Fibroblast of the aortic adventitia (primary cell): ENCODE results near the gene FRY. TPM values are rescaled to one million over a fixed set of nuclear protein-coding genes. Genes with fewer than 3 reads are reported as not detected.

Experiments used
- DNase-seq: peaks from one replicate; pipeline ENCODE4 v3.0.0-alpha.2; 2010; ENCODE audit warnings: low read depth
- H3K4me3 ChIP-seq: 2 replicates; pipeline ENCODE4 v1.5.1; 2011; ENCODE audit warnings: low read depth, mild to moderate bottlenecking, control low read depth, low read length, moderate library complexity
- CTCF ChIP-seq: IDR thresholded peaks from 2 replicates; pipeline ENCODE4 v1.5.1; 2011; ENCODE audit warnings: mild to moderate bottlenecking, low read length, control low read depth, inconsistent platforms; ENCODE audit not compliant: insufficient read depth
- total RNA-seq: library from RNA; depleted of rRNA; stranded (reverse); fragments of >200 nt; gene quantifications from 2 replicates; pipeline ENCODE4 v1.2.3, GENCODE V29; 2012; ENCODE audit warnings: low replicate concordance

FRY gene
- total RNA-seq, 1 donor: 4.3 TPM

- peak; percentile 62 for DNase-seq
- TF ChIP-seq CTCF: no peak
- H3K4me3 ChIP-seq: no peak overlapping the region
These were observed 292.3 kb downstream of the FRY start for GRCh38 chr13:32323912-32324311.

- DNase-seq: peak; percentile 90
- no peak for TF ChIP-seq CTCF
- H3K4me3 ChIP-seq: no peak overlapping the region
These were observed 298.9 kb downstream of the FRY start for GRCh38 chr13:32330441-32330840.

DNA sequence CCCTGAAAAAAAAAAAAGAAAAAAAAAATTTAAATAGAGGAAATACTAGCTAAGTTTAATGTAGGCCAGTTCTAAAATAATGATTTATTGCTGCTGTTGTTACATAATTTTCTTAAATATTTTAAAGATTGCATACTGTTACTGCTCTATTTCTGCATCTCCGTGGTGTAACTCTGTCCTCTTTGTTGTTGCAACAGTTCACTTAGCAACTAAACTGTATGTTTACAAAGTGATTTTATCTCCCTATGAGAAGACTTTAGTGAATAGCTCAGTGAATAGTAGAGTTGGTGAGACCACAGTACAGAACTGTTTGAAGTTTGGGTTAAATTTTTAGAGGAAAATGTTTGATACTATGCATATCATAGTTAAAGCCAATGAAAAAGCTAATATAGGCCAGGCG, 303.1 kb downstream of the FRY start:
- TF ChIP-seq CTCF: no peak
- H3K4me3 ChIP-seq: no peak overlapping the region
- DNase-seq: peak; percentile 6

GRCh38 chr13:32340914-32341313, 309.3 kb downstream of the FRY start:
- no peak overlapping the region for H3K4me3 ChIP-seq
- no peak for DNase-seq
- TF ChIP-seq CTCF: no peak

DNA sequence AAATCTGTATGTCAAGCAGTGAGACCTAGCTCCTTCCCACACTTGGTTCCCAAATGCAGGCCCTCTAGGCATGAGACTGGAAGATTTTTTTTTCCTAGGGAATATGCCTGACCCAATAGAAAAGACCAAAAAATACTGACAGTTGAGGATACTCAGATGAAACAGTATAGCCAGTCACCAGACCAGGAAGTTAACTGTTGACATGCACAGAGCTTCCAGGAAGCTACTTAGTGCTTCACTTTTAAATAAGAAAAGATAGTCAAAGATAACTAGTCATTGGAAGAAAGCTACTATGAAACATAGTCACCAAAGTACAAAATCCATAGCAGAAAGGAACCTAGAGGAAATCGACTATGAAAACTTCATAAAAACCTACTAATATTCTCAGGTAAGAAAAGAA, 316.1 kb downstream of the FRY start:
- TF ChIP-seq CTCF: no peak
- DNase-seq: no peak
- H3K4me3 ChIP-seq: no peak overlapping the region
